Common myeloid progenitor, CD34-positive (primary cell): Measurements from ENCODE around the gene SSTR5.
A peak's percentile ranks its signal among the peaks of the same experiment; 100 is the strongest.

Source experiments
- CTCF ChIA-PET: fragments of 350-600 bp; sonication (Branson Sonifier 250); formaldehyde crosslinking; loops from one replicate; lab custom pipeline; 2021; ENCODE audit warnings: antibody characterized with exemption; lab: Charles Lee
- POLR2A ChIA-PET: fragments of 350-600 bp; sonication (Branson Sonifier 250); formaldehyde crosslinking; loops from one replicate; lab custom pipeline; 2021; ENCODE audit warnings: antibody characterized with exemption; lab: Charles Lee
- DNase-seq, 3 donors: peaks; one replicate each; pipeline versions ENCODE4 v3.0.0 to v3.0.0-alpha.2; 2013
- H3K27ac ChIP-seq, 2 experiments: 1 replicate in 1 of 2; 2 replicates in 1 of 2; pipeline ENCODE4 v1.7.0; 2013; ENCODE audit warnings: inconsistent platforms in 2 of 2, low read length in 2 of 2, mild to moderate bottlenecking in 2 of 2, low read depth in 1 of 2, moderate library complexity in 1 of 2; ENCODE audit not compliant: severe bottlenecking in 2 of 2, insufficient read depth in 1 of 2, poor library complexity in 1 of 2
- H3K27me3 ChIP-seq, 5 experiments: replicated peaks in 2 of 5; 1 replicate in 3 of 5; 2 replicates in 2 of 5; pipeline versions ENCODE4 v1.6.1 to v1.7.0; 2013; ENCODE audit warnings: low read length in 4 of 5, mild to moderate bottlenecking in 2 of 5, moderate library complexity in 2 of 5, inconsistent platforms in 1 of 5; ENCODE audit not compliant: insufficient read depth in 5 of 5, control insufficient read depth in 4 of 5
- H3K36me3 ChIP-seq, 4 experiments: 1 replicate in 2 of 4; 2 replicates in 2 of 4; pipeline versions ENCODE4 v1.6.1 to v1.7.0; 2013; ENCODE audit warnings: low read length in 3 of 4, control low read depth in 1 of 4, mild to moderate bottlenecking in 1 of 4; ENCODE audit not compliant: control insufficient read depth in 4 of 4, insufficient read depth in 4 of 4
- H3K4me1 ChIP-seq, 4 experiments: 1 replicate in 3 of 4; 2 replicates in 1 of 4; pipeline versions ENCODE4 v1.6.1 to v1.7.1; 2013; ENCODE audit warnings: low read length in 3 of 4, mild to moderate bottlenecking in 3 of 4, control low read depth in 1 of 4, inconsistent platforms in 1 of 4, moderate library complexity in 1 of 4; ENCODE audit not compliant: control insufficient read depth in 4 of 4, insufficient read depth in 4 of 4; ENCODE audit errors: control extremely low read depth in 1 of 4
- H3K4me3 ChIP-seq, 7 experiments: 1 replicate in 4 of 7; 2 replicates in 3 of 7; pipeline versions ENCODE4 v1.5.1 to v1.7.0; 2013; ENCODE audit warnings: mild to moderate bottlenecking in 7 of 7, low read length in 6 of 7, moderate library complexity in 6 of 7, inconsistent platforms in 2 of 7, low read depth in 2 of 7, control low read depth in 1 of 7; ENCODE audit not compliant: insufficient read depth in 4 of 7, control insufficient read depth in 1 of 7; ENCODE audit errors: extremely low read depth in 1 of 7
- H3K9me3 ChIP-seq, 5 experiments: 1 replicate in 4 of 5; 2 replicates in 1 of 5; pipeline versions ENCODE4 v1.6.1 to v1.7.1; 2013; ENCODE audit warnings: low read length in 4 of 5, mild to moderate bottlenecking in 2 of 5, inconsistent platforms in 1 of 5, low read depth in 1 of 5, moderate library complexity in 1 of 5; ENCODE audit not compliant: control insufficient read depth in 4 of 5, insufficient read depth in 2 of 5; ENCODE audit errors: control extremely low read depth in 1 of 5
- WGBS: methylation state at CpG from one replicate; pipeline ENCODE4 v1.1.5; 2013; ENCODE audit not compliant: insufficient coverage; 5-methylcytosine and 5-hydroxymethylcytosine counted together

The SSTR5 gene

GRCh38 chr16:1125471-1125870, 52.9 kb downstream of the SSTR5 start:
- DNase-seq: peak in 2 of 3 donors; percentile 3 to 4
- Histone ChIP-seq H3K36me3 (no peaks in the 10 kb centered on the region), H3K4me3 (no peak overlapping the region), H3K9me3 (no peaks in the 10 kb centered on the region), H3K4me1 (no peaks in the 10 kb centered on the region), H3K27me3 (peaks cover 0 to 37% (median 2%) of the 10 kb centered on the region in 5 experiments), H3K27ac (no peak overlapping the region)
- WGBS: 49% methylated on average over 16 of the region's 18 CpGs
- ChIA-PET CTCF (no interaction called here), POLR2A (interaction anchor here (1.1 kb wide), 1 partner anchor 264 kb away, joined by 4 read pairs; no protein-coding TSS in a partner anchor)

- CTCF ChIA-PET: no interaction called here
- H3K4me3 ChIP-seq: no peak overlapping the region
- no peak overlapping the region for H3K27ac ChIP-seq
- POLR2A ChIA-PET: interaction anchor here (1.1 kb wide), 1 partner anchor 263 kb away, joined by 4 read pairs; no protein-coding TSS in a partner anchor
- no peak for DNase-seq
- no peaks in the 10 kb centered on the region for H3K4me1 ChIP-seq
- no peaks in the 10 kb centered on the region for H3K36me3 ChIP-seq
- no peaks in the 10 kb centered on the region for H3K9me3 ChIP-seq
- 65% methylated on average over 13 of the region's 17 CpGs for WGBS
- peaks cover 0 to 37% (median 2%) of the 10 kb centered on the region in 5 experiments for H3K27me3 ChIP-seq
Observed at GRCh38 chr16:1126044-1126443, 53.5 kb downstream of the SSTR5 start.

- H3K4me1 ChIP-seq: no peaks in the 10 kb centered on the region
- no peaks in the 10 kb centered on the region for H3K36me3 ChIP-seq
- ChIA-PET CTCF (no interaction called here), POLR2A (interaction anchor here (1.1 kb wide), 1 partner anchor 263 kb away, joined by 4 read pairs; no protein-coding TSS in a partner anchor)
- H3K27me3 ChIP-seq: peaks cover 0 to 35% (median 2%) of the 10 kb centered on the region in 5 experiments
- WGBS: 40% methylated on average over 9 of the region's 10 CpGs
- no peak overlapping the region for H3K27ac ChIP-seq
- DNase-seq: no peak
- H3K9me3 ChIP-seq: no peaks in the 10 kb centered on the region
- no peak overlapping the region for H3K4me3 ChIP-seq
Observed at GRCh38 chr16:1126586-1126985, 54.0 kb downstream of the SSTR5 start.

GRCh38 chr16:1127101-1127500, 54.6 kb downstream of the SSTR5 start:
- no peak overlapping the region for H3K27ac ChIP-seq
- WGBS: 74% methylated on average over 14 of the region's 16 CpGs
- POLR2A ChIA-PET: no interaction called here
- H3K9me3 ChIP-seq: no peaks in the 10 kb centered on the region
- CTCF ChIA-PET: no interaction called here
- peaks cover 0 to 33% (median 2%) of the 10 kb centered on the region in 5 experiments for H3K27me3 ChIP-seq
- no peak overlapping the region for H3K4me3 ChIP-seq
- no peak for DNase-seq
- H3K36me3 ChIP-seq: no peaks in the 10 kb centered on the region
- no peaks in the 10 kb centered on the region for H3K4me1 ChIP-seq

GRCh38 chr16:1127971-1128715, 55.6 kb downstream of the SSTR5 start:
- ChIA-PET CTCF (no interaction called here), POLR2A (no interaction called here)
- no peak overlapping the region for H3K27ac ChIP-seq
- no peaks in the 10 kb centered on the region for H3K9me3 ChIP-seq
- H3K4me1 ChIP-seq: no peaks in the 10 kb centered on the region
- no peak overlapping the region for H3K4me3 ChIP-seq
- no peak for DNase-seq
- WGBS: 85% methylated on average over 21 of the region's 31 CpGs
- H3K27me3 ChIP-seq: peaks cover 0 to 28% (median 2%) of the 10 kb centered on the region in 5 experiments
- no peaks in the 10 kb centered on the region for H3K36me3 ChIP-seq

GRCh38 chr16:1129106-1129960, 56.8 kb downstream of the SSTR5 start:
- no peaks in the 10 kb centered on the region for H3K9me3 ChIP-seq
- no peak overlapping the region for H3K27ac ChIP-seq
- H3K36me3 ChIP-seq: no peaks in the 10 kb centered on the region
- WGBS: 95% methylated on average over 44 of the region's 48 CpGs
- no peak overlapping the region for H3K4me3 ChIP-seq
- ChIA-PET CTCF (no interaction called here), POLR2A (no interaction called here)
- DNase-seq: no peak
- H3K4me1 ChIP-seq: no peaks in the 10 kb centered on the region
- H3K27me3 ChIP-seq: peaks cover 0 to 34% (median 2%) of the 10 kb centered on the region in 5 experiments

- ChIA-PET CTCF (no interaction called here), POLR2A (no interaction called here)
- no peak for DNase-seq
- WGBS: 100% methylated on average over 3 of the region's 8 CpGs
- Histone ChIP-seq H3K4me3 (no peak overlapping the region), H3K4me1 (no peaks in the 10 kb centered on the region), H3K27me3 (peaks cover 0 to 28% (median 0%) of the 10 kb centered on the region in 5 experiments), H3K36me3 (no peaks in the 10 kb centered on the region), H3K27ac (no peak overlapping the region), H3K9me3 (no peaks in the 10 kb centered on the region)
Observed at GRCh38 chr16:1130382-1130781, 57.8 kb downstream of the SSTR5 start.
